Left lung (tissue), 10 donors: ENCODE data around the gene MED16. TPM values are rescaled to one million over a fixed set of nuclear protein-coding genes. Genes with fewer than 3 reads are reported as not detected.

ENCODE experiments used
- ATAC-seq: fragments of 200-7000 bp; cut with Tn5 transposase; one replicate; pipeline ENCODE4 v1.9.1; 2020; ENCODE audit warnings: moderate library complexity
- DNase-seq, 4 donors: peaks; one replicate each; pipeline ENCODE4 v3.0.0-alpha.2; 2013 to 2020
- H3K27ac ChIP-seq, 2 donors: fragments of 200-600 bp; sonication (generic) in 1 of 2; one replicate each; pipeline versions ENCODE4 v1.5.0 to v1.8.0; 2020 to 2021
- H3K27me3 ChIP-seq, 2 donors: fragments of 200-600 bp; sonication (generic) in 1 of 2; one replicate each; pipeline versions ENCODE4 v1.5.0 to v1.8.0; 2020 to 2021
- H3K36me3 ChIP-seq, 2 donors: fragments of 200-600 bp; sonication (generic) in 1 of 2; one replicate each; pipeline versions ENCODE4 v1.5.0 to v1.8.0; 2020 to 2021
- H3K4me1 ChIP-seq, 2 donors: fragments of 200-600 bp; one replicate each; pipeline ENCODE4 v1.8.0; 2021
- H3K4me3 ChIP-seq, 2 donors: fragments of 200-600 bp; sonication (generic) in 1 of 2; one replicate each; pipeline versions ENCODE4 v1.5.0 to v1.8.0; 2020 to 2021; ENCODE audit warnings: mild to moderate bottlenecking in 1 of 2
- H3K9me3 ChIP-seq, 2 donors: fragments of 200-600 bp; sonication (generic) in 1 of 2; one replicate each; pipeline versions ENCODE4 v1.5.0 to v1.8.0; 2020 to 2021
- CTCF ChIP-seq, 2 donors: fragments of 200-600 bp; sonication (generic) in 1 of 2; IDR thresholded peaks; one replicate each; pipeline versions ENCODE4 v1.5.0 to v1.8.0; 2021; ENCODE audit warnings: antibody characterized with exemption in 2 of 2
- intact Hi-C, 2 donors: fragments of 100-400 bp; cut with DNase I; formaldehyde crosslinking; loops; one replicate each; pipeline versions ENCODE4 v1.11.2 to v1.14.2; 2022
- polyA plus RNA-seq, 6 donors: library from polyadenylated mRNA; unstranded; fragments of 120-200 nt; gene quantifications; one replicate each; pipeline ENCODE4 v1.2.1, GENCODE V29; 2013; ENCODE audit not compliant: insufficient read length in 6 of 6
- total RNA-seq, 2 donors: library from RNA; stranded (reverse); fragmentation: NEBNext Ultra II Directional; extraction: Animal tissue kit (Norgen Biotek cat#: 25700); gene quantifications; one replicate each; pipeline ENCODE4 v1.2.1, GENCODE V29; 2021
- donor health status: DM: no; HTN: yes; CAD: no.
- donor health status: DM: no; HTN: no; CAD: no.

The MED16 gene
- total and polyA plus RNA-seq, 8 donors: 42.4 to 61.7 (median 53.0) TPM

- Histone ChIP-seq H3K36me3 (peaks cover 0 to 59% of the 10 kb centered on the region in 2 donors), H3K27me3 (no peaks in the 10 kb centered on the region), H3K4me3 (no peak overlapping the region), H3K9me3 (no peaks in the 10 kb centered on the region), H3K27ac (no peak overlapping the region), H3K4me1 (peaks cover 0 to 13% of the 10 kb centered on the region in 2 donors)
- ATAC-seq (no peak), DNase-seq (no peak)
- no peak for TF ChIP-seq CTCF (IDR thresholded peaks at IDR 0.05)
- intact Hi-C loops: no loop called here
Observed at GRCh38 chr19:902093-902370, 9.0 kb upstream of the MED16 start.

DNA sequence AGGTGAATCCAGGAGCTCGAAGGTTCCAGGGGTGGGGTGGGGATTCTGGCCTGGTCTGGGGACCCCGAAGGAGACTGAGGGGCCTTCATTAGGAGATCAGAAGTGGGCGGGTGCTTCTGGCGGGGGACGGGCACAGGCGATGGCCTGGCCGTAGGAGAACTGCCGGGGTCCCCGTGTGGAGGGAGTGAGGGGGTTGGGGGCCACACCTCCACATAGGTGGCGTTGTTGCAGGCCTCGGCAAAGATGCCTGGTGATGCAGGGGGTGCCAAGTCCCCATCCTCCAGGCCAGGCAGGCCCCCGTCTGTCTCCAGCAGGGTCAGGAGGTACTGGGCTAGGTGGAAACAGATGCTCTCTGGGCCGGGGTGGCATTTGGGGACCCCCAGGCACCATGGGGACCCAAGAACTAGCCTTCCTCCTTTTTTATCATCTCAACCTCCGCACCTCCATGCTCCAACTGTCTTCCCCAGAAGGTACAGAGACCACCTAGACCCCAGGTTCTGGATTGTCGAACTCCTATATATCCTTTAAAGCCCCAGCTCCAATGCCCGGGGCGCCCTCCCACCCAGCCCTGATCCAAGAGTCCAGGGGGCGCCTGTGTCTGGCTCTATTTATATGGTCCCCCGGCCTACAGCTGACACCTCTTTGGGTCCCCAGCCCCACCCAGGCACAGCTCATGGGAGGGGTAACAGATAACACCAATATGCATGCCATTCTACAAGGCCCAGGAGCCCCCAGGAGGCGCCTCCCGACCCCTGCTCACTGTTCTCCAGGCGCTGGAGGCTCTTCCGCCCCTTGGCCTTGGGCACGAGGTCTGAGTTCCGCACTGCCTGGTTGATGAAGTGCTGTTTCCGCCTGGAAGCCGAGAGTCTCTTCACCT, 8.5 kb upstream of the MED16 start:
- intact Hi-C loops: no loop called here
- Histone ChIP-seq H3K27me3 (no peaks in the 10 kb centered on the region), H3K27ac (no peak overlapping the region), H3K9me3 (no peaks in the 10 kb centered on the region), H3K4me3 (no peak overlapping the region), H3K4me1 (peaks cover 0 to 9% of the 10 kb centered on the region in 2 donors), H3K36me3 (peaks cover 0 to 64% of the 10 kb centered on the region in 2 donors)
- TF ChIP-seq CTCF (IDR thresholded peaks at IDR 0.05): no peak
- DNase-seq (no peak), ATAC-seq (no peak)

DNA sequence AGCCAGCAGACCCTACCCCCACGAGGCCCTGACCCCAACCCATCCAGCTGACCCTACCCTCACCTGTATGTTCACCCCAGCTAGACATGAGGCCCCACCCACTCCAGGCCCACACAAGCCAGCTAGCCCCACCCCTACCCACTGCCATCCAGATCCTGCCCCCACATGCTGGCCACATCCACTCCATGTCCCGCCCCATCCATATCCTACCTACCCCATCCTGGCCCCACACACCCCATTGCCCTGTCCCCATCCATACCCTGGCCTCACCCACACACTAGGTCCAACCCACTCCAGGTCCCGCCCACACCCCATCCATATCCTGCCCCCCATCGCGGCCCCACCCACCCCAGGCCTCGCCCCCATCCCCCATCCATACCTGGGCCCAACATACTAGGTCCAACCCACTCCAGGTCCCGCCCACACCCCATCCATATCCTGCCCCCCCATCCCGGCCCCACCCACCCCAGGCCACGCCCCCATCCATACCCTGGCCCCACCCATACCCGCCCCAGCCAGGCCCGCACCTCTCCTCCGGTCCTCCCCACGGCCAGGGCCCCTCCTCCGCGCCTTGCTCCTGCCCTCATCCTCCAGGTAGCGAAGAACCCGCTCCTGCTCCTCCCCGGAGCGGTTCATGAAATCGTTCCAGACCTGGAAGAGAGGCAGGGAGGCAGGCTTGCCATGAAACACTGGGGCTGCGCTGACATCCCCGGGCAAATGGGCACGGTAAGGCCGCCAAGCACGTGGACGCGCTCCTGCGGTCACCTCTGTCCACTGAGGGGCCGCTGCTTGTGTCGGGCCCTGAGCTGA, 7.5 kb upstream of the MED16 start:
- no peak overlapping the region for H3K4me3 ChIP-seq
- intact Hi-C loops: no loop called here
- H3K4me1 ChIP-seq: peaks cover 0 to 7% of the 10 kb centered on the region in 2 donors
- no peaks in the 10 kb centered on the region for H3K27me3 ChIP-seq
- no peak for TF ChIP-seq CTCF (IDR thresholded peaks at IDR 0.05)
- H3K9me3 ChIP-seq: no peaks in the 10 kb centered on the region
- DNase-seq (peak in 1 of 4 donors; percentile 68), ATAC-seq (peak; percentile 11)
- no peak overlapping the region for H3K27ac ChIP-seq
- H3K36me3 ChIP-seq: peaks cover 0 to 68% of the 10 kb centered on the region in 2 donors

GRCh38 chr19:900043-900301, 7.0 kb upstream of the MED16 start:
- DNase-seq: no peak
- Histone ChIP-seq H3K36me3 (peaks cover 0 to 68% of the 10 kb centered on the region in 2 donors), H3K27me3 (no peaks in the 10 kb centered on the region), H3K9me3 (no peaks in the 10 kb centered on the region), H3K4me3 (no peak overlapping the region), H3K27ac (no peak overlapping the region), H3K4me1 (peaks cover 0 to 7% of the 10 kb centered on the region in 2 donors)
- no peak for TF ChIP-seq CTCF (IDR thresholded peaks at IDR 0.05)
- intact Hi-C loops: no loop called here
- no peak for ATAC-seq

GRCh38 chr19:899336-900042, 6.5 kb upstream of the MED16 start:
- H3K9me3 ChIP-seq: no peaks in the 10 kb centered on the region
- no peak for TF ChIP-seq CTCF (IDR thresholded peaks at IDR 0.05)
- H3K27ac ChIP-seq: no peak overlapping the region
- DNase-seq (no peak), ATAC-seq (no peak)
- intact Hi-C loops: no loop called here
- H3K4me1 ChIP-seq: peaks cover 0 to 7% of the 10 kb centered on the region in 2 donors
- H3K27me3 ChIP-seq: no peaks in the 10 kb centered on the region
- H3K4me3 ChIP-seq: no peak overlapping the region
- H3K36me3 ChIP-seq: peaks cover 0 to 65% of the 10 kb centered on the region in 2 donors
